DND-41 (cell line): Measurements from ENCODE around the gene PRKAG2.

Source experiments
- ATAC-seq: fragments of 200-7000 bp; cut with Tn5 transposase; 3 replicates; pipeline ENCODE4 v1.9.1; 2021; ENCODE audit warnings: low read depth; ENCODE audit not compliant: insufficient read depth
- DNase-seq: peaks from one replicate; pipeline ENCODE4 v3.0.0-alpha.2; 2020
- H2AFZ ChIP-seq: 2 replicates; pipeline ENCODE4 v1.6.0; 2012; ENCODE audit warnings: low read depth, low read length
- H3K27ac ChIP-seq: 2 replicates; pipeline ENCODE4 v1.5.1; 2012; ENCODE audit warnings: low read length, inconsistent platforms
- H3K27me3 ChIP-seq: fragments of 200-600 bp; sonication (generic); 2 replicates; pipeline ENCODE4 v1.6.0; 2012; ENCODE audit warnings: low read length, mild to moderate bottlenecking, inconsistent platforms; ENCODE audit not compliant: insufficient read depth, poor library complexity
- H3K36me3 ChIP-seq: 2 replicates; pipeline ENCODE4 v1.5.1; 2012; ENCODE audit warnings: low read length, inconsistent platforms; ENCODE audit not compliant: insufficient read depth
- H3K4me1 ChIP-seq: 2 replicates; pipeline ENCODE4 v1.5.1; 2012; ENCODE audit warnings: mild to moderate bottlenecking, low read length; ENCODE audit not compliant: insufficient read depth
- H3K4me2 ChIP-seq: 2 replicates; pipeline ENCODE4 v1.6.0; 2012; ENCODE audit warnings: mild to moderate bottlenecking, moderate library complexity, low read length, inconsistent platforms; ENCODE audit not compliant: insufficient read depth
- H3K4me3 ChIP-seq, 2 experiments: fragments of 200-600 bp in 1 of 2; shearing (Covaris generic) in 1 of 2; 2 replicates each; pipeline ENCODE4 v1.5.1; 2012 to 2016; ENCODE audit warnings: inconsistent platforms in 2 of 2, low read length in 2 of 2, mild to moderate bottlenecking in 2 of 2, low read depth in 1 of 2, moderate library complexity in 1 of 2
- H3K79me2 ChIP-seq: 2 replicates; pipeline ENCODE4 v1.6.0; 2012; ENCODE audit warnings: low read length, inconsistent platforms; ENCODE audit not compliant: insufficient read depth
- H3K9ac ChIP-seq: 2 replicates; pipeline ENCODE4 v1.6.0; 2012; ENCODE audit warnings: low read depth, mild to moderate bottlenecking, inconsistent platforms, low read length, moderate library complexity
- H3K9me3 ChIP-seq: 2 replicates; pipeline ENCODE4 v1.5.1; 2012; ENCODE audit warnings: low read length, moderate library complexity, mild to moderate bottlenecking, inconsistent platforms; ENCODE audit not compliant: insufficient read depth, severe bottlenecking
- H4K20me1 ChIP-seq: 2 replicates; pipeline ENCODE4 v1.6.0; 2012; ENCODE audit warnings: low read length; ENCODE audit not compliant: insufficient read depth
- CTCF ChIP-seq: IDR thresholded peaks from 2 replicates; pipeline ENCODE4 v1.5.1; 2012; ENCODE audit warnings: borderline replicate concordance, low read length, moderate library complexity, mild to moderate bottlenecking; ENCODE audit not compliant: poor library complexity, severe bottlenecking; ENCODE audit errors: extremely low read depth
- EZH2 ChIP-seq: IDR thresholded peaks from 3 replicates; pipeline ENCODE4 v1.6.1; 2012; ENCODE audit warnings: borderline replicate concordance, low read depth, mild to moderate bottlenecking, moderate library complexity, low read length, inconsistent platforms; ENCODE audit not compliant: severe bottlenecking

PRKAG2 gene

GRCh38 chr7:151673216-151673615 is 203.7 kb downstream of the PRKAG2 start:
- Histone ChIP-seq H3K4me2 (no peak overlapping the region), H2AFZ (no peak overlapping the region), H3K4me3 (no peak overlapping the region), H3K27ac (no peak overlapping the region), H3K27me3 (peaks cover 3% of the 10 kb centered on the region), H3K9ac (no peak overlapping the region), H4K20me1 (peaks cover 2% of the 10 kb centered on the region; the same call in 1 of the 2 replicates), H3K36me3 (no peaks in the 10 kb centered on the region), H3K4me1 (no peaks in the 10 kb centered on the region), H3K79me2 (no peaks in the 10 kb centered on the region), H3K9me3 (no peaks in the 10 kb centered on the region)
- DNase-seq (no peak), ATAC-seq (no peak)
- TF ChIP-seq EZH2: no peak
- no peak for TF ChIP-seq CTCF

GRCh38 chr7:151672716-151673115 is 204.2 kb downstream of the PRKAG2 start:
- no peaks in the 10 kb centered on the region for H3K9me3 ChIP-seq
- H3K4me2 ChIP-seq: no peak overlapping the region
- no peaks in the 10 kb centered on the region for H3K36me3 ChIP-seq
- H2AFZ ChIP-seq: no peak overlapping the region
- H3K27me3 ChIP-seq: peaks cover 3% of the 10 kb centered on the region
- peaks cover 2% of the 10 kb centered on the region; the same call in 1 of the 2 replicates for H4K20me1 ChIP-seq
- DNase-seq: no peak
- no peak overlapping the region for H3K9ac ChIP-seq
- ATAC-seq: no peak
- no peak overlapping the region for H3K27ac ChIP-seq
- no peaks in the 10 kb centered on the region for H3K4me1 ChIP-seq
- no peaks in the 10 kb centered on the region for H3K79me2 ChIP-seq
- no peak for TF ChIP-seq CTCF
- TF ChIP-seq EZH2: no peak
- no peak overlapping the region for H3K4me3 ChIP-seq

GRCh38 chr7:151671514-151671913 is 205.4 kb downstream of the PRKAG2 start:
- H3K36me3 ChIP-seq: no peaks in the 10 kb centered on the region
- TF ChIP-seq EZH2 (no peak), CTCF (no peak)
- no peaks in the 10 kb centered on the region for H3K9me3 ChIP-seq
- H3K27me3 ChIP-seq: peaks cover 3% of the 10 kb centered on the region
- no peaks in the 10 kb centered on the region for H3K79me2 ChIP-seq
- peaks cover 2% of the 10 kb centered on the region; the same call in 1 of the 2 replicates for H4K20me1 ChIP-seq
- H3K4me1 ChIP-seq: no peaks in the 10 kb centered on the region
- no peak overlapping the region for H3K4me2 ChIP-seq
- ATAC-seq: no peak
- H2AFZ ChIP-seq: no peak overlapping the region
- H3K9ac ChIP-seq: no peak overlapping the region
- no peak for DNase-seq
- no peak overlapping the region for H3K27ac ChIP-seq
- no peak overlapping the region for H3K4me3 ChIP-seq

GRCh38 chr7:151669762-151670161 is 207.2 kb downstream of the PRKAG2 start:
- H3K27me3 ChIP-seq: peaks cover 3% of the 10 kb centered on the region
- H3K27ac ChIP-seq: no peak overlapping the region
- no peaks in the 10 kb centered on the region for H3K79me2 ChIP-seq
- H3K9me3 ChIP-seq: no peaks in the 10 kb centered on the region
- H3K36me3 ChIP-seq: no peaks in the 10 kb centered on the region
- DNase-seq: no peak
- no peak overlapping the region for H3K9ac ChIP-seq
- H2AFZ ChIP-seq: no peak overlapping the region
- no peak overlapping the region for H3K4me3 ChIP-seq
- ATAC-seq: no peak
- H3K4me1 ChIP-seq: no peaks in the 10 kb centered on the region
- no peak for TF ChIP-seq CTCF
- TF ChIP-seq EZH2: no peak
- no peak overlapping the region for H3K4me2 ChIP-seq
- peaks cover 2% of the 10 kb centered on the region; the same call in 1 of the 2 replicates for H4K20me1 ChIP-seq
